ENCODE results near the gene GYPA. TPM values are rescaled to one million over a fixed set of nuclear protein-coding genes. Genes with fewer than 3 reads are reported as not detected.
"Not testable (repeated sequence)": the region's sequence is repeated elsewhere in the genome, so short reads cannot be mapped to it uniquely, and the experiment has no call there.

Gene GYPA
- total RNA-seq, 4 donors from 2014 or later: not detected

DNA sequence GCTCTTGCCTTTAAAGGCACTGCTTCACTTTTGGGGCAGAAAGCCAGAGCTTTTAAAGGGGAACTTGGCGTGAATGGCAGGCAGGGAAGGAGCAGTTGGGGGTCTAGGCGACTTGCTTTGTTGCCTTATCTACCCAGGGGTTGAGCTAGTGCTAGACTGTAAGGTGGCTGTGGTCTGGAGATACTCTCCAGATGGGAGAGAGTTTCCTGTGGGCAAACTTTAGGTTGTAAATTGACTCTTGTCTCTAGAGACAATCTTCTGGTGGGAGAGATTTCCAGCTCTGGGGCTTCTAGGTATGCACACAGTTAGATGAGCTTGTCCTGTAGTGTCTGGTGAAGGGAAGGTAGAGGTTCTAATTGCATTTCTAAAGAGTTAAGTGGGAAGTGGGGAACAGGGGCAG is 61.8 kb downstream of the GYPA start:
- H3K4me3 ChIP-seq; DNase-seq; H3K36me3 ChIP-seq; H3K9me3 ChIP-seq; in situ Hi-C loops (cut with MboI; ENCODE audit: low pct_ligation_motif_present in 1 of 4, low pct_unique_long_range_greater_than_20kb in 1 of 4, low sequenced_read_pairs in 3 of 4); H3K27me3 ChIP-seq; intact Hi-C loops (cut with DNase I; ENCODE audit: low total_unique reads); H3K4me1 ChIP-seq; H3K27ac ChIP-seq: not testable (repeated sequence)
- WGBS, 2 donors (ENCODE audit: low coverage in 1 of 2): 51 to 67% methylated on average over 1 to 2 of the region's 2 CpGs

DNA sequence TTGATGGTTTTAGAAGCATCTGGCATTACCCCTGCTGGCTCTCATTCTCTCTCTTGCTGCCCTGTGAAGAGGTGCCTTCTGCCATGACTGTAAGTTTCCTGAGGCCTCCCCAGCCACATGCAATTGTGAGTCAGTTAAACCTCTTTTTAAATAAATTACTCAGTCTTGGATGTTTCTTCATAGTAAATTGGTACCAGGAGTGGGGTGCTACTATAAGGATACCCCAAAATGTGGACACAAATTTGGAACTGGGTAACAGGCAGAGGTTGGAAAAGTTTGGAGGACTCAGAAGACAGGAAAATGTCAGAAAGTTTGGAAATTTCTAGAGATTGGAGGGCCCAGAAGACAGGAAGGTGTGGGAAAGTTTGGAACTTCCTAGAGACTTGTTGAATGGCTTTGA is 79.0 kb downstream of the GYPA start:
- in situ Hi-C loops (cut with MboI; ENCODE audit: low pct_ligation_motif_present in 1 of 4, low pct_unique_long_range_greater_than_20kb in 1 of 4, low sequenced_read_pairs in 3 of 4): not testable (repeated sequence)

DNA sequence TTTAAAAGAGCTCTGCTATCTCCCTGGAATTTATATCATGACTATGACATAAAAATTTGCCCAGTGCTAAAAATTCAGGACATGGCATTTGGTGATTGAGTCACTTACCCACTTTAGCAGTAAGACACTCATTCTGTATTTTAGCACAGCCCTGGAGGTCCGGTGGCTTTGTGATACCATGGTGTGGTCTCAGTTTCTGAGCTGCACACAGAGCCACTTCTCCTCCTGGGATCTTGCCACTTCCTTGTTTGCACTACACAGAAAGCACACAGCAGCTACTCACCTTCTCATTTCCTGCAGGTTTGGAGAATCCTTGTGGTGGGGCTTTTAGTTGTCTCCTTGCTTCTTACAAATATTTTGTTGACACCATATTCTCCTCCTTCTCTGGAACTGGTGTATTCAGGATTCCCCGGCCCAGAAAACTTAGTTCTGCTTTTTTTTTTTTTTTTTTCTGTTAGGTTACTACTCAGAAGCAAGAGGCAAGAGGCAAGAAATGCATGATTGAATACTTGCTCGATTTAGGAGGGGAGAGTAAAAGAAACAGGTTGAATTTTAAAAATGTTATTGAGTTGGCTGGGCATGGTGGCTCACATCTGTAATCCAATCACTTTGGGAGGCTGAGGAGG is 80.2 kb downstream of the GYPA start:
- intact Hi-C loops (cut with DNase I; ENCODE audit: low total_unique reads); H3K4me3 ChIP-seq; in situ Hi-C loops (cut with MboI; ENCODE audit: low pct_ligation_motif_present in 1 of 4, low pct_unique_long_range_greater_than_20kb in 1 of 4, low sequenced_read_pairs in 3 of 4); H3K27me3 ChIP-seq; DNase-seq; H3K36me3 ChIP-seq; H3K4me1 ChIP-seq; H3K27ac ChIP-seq; H3K9me3 ChIP-seq: not testable (repeated sequence)
- WGBS, 2 donors (ENCODE audit: low coverage in 1 of 2): 32 to 56% methylated on average over 3 of the region's 3 CpGs

More for the DNA sequence above, 79.0 kb downstream of the GYPA start:
- H3K36me3 ChIP-seq; H3K27me3 ChIP-seq; H3K27ac ChIP-seq; intact Hi-C loops (cut with DNase I; ENCODE audit: low total_unique reads); H3K9me3 ChIP-seq; DNase-seq; H3K4me3 ChIP-seq; H3K4me1 ChIP-seq: not testable (repeated sequence)

Other genes with a start within 250 kb of the GYPA start
- gene GYPE, start 235.2 kb downstream of the GYPA start, total RNA-seq: not detected
- not detected for gene GYPB, start 121.3 kb downstream of the GYPA start, total RNA-seq

All from transverse colon (tissue), 4 donors.